ENCODE results near the gene APOM.

Gene APOM

DNA sequence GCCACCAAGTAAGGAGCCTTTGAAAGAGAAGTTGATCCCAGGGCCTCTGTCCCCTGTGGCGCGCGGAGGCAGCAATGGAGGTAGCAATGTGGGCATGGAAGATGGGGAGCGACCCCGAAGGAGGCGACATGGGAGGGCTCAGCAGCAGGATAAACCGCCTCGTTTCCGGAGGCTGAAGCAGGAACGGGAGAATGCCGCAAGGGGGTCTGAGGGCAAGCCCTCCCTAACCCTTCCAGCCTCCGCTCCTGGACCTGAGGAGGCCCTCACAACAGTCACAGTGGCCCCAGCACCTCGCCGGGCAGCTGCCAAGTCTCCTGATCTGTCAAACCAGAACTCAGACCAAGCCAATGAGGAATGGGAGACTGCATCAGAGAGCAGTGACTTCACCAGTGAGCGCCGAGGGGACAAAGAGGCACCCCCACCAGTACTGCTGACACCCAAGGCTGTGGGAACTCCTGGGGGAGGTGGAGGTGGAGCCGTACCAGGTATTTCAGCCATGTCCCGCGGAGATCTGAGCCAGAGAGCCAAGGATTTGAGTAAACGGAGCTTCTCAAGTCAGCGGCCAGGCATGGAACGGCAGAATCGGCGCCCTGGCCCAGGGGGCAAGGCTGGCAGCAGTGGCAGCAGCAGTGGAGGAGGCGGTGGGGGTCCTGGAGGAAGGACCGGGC lies 23.3 kb upstream of the APOM start:
- TF ChIP-seq, protein P1, sequence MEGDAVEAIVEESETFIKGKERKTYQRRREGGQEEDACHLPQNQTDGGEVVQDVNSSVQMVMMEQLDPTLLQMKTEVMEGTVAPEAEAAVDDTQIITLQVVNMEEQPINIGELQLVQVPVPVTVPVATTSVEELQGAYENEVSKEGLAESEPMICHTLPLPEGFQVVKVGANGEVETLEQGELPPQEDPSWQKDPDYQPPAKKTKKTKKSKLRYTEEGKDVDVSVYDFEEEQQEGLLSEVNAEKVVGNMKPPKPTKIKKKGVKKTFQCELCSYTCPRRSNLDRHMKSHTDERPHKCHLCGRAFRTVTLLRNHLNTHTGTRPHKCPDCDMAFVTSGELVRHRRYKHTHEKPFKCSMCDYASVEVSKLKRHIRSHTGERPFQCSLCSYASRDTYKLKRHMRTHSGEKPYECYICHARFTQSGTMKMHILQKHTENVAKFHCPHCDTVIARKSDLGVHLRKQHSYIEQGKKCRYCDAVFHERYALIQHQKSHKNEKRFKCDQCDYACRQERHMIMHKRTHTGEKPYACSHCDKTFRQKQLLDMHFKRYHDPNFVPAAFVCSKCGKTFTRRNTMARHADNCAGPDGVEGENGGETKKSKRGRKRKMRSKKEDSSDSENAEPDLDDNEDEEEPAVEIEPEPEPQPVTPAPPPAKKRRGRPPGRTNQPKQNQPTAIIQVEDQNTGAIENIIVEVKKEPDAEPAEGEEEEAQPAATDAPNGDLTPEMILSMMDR (IDR thresholded peaks at IDR 0.05), result no peak

GRCh38 chr6:31633447-31633846 lies 22.2 kb upstream of the APOM start:
- TF ChIP-seq, protein P1 (IDR thresholded peaks at IDR 0.05), result no peak

- TF ChIP-seq, protein P1 (IDR thresholded peaks at IDR 0.05), result no peak
Measured at GRCh38 chr6:31634131-31634530, 21.6 kb upstream of the APOM start.

- TF ChIP-seq, protein P1 (IDR thresholded peaks at IDR 0.05), result no peak
Measured at GRCh38 chr6:31634969-31635575, 20.6 kb upstream of the APOM start.

- TF ChIP-seq, protein P1 (IDR thresholded peaks at IDR 0.05), result no peak
Measured at GRCh38 chr6:31636698-31637596, 18.7 kb upstream of the APOM start.

DNA sequence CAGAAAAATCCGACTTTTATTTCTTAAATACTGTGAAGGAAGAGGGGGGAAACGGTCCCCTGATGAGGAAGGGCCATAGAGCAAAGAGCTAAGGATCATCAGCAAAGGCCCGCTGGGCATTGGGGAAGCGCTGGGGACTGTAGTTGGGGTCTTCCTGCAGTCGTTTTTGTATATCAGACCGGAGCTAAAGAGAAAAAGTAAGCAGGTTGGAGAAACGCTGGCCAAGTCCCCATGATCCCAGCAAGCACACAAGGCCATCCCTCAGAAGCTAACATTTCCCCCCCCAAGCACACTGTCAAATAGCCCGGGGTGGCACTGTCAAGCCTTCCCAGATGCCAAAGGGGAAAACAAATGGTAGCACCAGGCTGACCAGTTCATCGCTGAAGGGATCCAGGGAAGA lies 16.7 kb upstream of the APOM start:
- TF ChIP-seq, protein P1 (IDR thresholded peaks at IDR 0.05), result no peak

- TF ChIP-seq, protein P1 (IDR thresholded peaks at IDR 0.05), result no peak
Measured at GRCh38 chr6:31639449-31639861, 16.2 kb upstream of the APOM start.

All from LNCAP (cell line).